GM19452 (cell line): Measurements from ENCODE around the gene PCSK7.
"Not testable (repeated sequence)": the region's sequence is repeated elsewhere in the genome, so short reads cannot be mapped to it uniquely, and the experiment has no call there.

Source experiments
- ATAC-seq: cut with Tn5 transposase; IDR thresholded peaks from one replicate; pipeline ENCODE4 v1.9.1; 2021; ENCODE audit not compliant: unreplicated experiment

Gene PCSK7, protein sequence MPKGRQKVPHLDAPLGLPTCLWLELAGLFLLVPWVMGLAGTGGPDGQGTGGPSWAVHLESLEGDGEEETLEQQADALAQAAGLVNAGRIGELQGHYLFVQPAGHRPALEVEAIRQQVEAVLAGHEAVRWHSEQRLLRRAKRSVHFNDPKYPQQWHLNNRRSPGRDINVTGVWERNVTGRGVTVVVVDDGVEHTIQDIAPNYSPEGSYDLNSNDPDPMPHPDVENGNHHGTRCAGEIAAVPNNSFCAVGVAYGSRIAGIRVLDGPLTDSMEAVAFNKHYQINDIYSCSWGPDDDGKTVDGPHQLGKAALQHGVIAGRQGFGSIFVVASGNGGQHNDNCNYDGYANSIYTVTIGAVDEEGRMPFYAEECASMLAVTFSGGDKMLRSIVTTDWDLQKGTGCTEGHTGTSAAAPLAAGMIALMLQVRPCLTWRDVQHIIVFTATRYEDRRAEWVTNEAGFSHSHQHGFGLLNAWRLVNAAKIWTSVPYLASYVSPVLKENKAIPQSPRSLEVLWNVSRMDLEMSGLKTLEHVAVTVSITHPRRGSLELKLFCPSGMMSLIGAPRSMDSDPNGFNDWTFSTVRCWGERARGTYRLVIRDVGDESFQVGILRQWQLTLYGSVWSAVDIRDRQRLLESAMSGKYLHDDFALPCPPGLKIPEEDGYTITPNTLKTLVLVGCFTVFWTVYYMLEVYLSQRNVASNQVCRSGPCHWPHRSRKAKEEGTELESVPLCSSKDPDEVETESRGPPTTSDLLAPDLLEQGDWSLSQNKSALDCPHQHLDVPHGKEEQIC

GRCh38 chr11:117231842-117232091 is at the start of gene PCSK7:
TSS of gene PCSK7 (minus strand) at chr11:117232073. CDS start at chr11:117229844, 2,229 bp downstream.
- ATAC-seq, result no peak

DNA sequence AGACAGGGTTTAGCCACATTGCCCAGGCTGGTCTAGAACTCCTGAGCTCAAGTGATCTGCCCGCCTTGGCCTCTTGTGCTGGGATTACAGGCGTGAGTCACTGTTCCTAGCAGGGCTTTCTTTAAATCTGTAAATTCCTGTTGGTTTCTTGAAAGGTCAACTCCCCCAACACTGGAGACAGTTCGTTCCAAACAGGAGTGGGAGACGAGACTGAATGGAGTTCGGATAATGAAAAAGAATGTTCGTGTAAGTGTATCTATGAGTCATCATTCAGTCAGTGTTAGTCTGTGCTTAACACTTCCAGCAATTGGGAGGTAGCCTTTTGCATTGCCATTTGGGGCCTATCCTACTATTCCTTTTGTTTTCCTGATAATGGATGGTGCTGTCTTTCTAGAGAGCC is 49.3 kb upstream of the PCSK7 start:
- ATAC-seq, result no peak

DNA sequence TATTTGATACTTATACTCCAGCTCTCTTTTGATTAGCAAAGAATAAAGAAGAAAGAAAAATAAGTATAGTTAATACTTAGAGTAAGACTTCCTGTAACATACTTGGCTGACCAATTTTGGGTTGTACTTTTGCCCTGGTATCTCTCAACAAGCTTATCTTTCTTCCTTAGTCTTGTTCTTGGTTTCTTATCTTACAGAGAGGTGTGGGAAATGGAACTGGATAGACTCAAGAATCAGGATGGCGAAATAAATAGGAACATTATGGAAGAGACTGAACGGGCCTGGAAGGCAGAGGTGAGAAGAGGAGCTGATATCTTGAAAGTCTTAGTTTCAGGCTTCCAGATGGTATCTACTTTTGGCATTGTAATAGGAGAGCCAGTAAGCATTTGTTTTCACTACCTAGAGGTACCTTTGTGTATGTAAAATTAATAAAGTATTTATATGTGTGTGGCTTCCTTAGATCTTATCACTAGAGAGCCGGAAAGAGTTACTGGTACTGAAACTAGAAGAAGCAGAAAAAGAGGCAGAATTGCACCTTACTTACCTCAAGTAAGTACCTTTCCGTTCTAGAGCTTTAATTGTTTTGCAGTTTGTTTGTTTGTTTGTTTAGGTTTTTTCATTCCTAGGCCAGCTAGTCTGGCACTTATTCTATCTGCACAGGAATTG is 48.0 kb upstream of the PCSK7 start:
- ATAC-seq, result no peak

- ATAC-seq, result no peak
Observed at GRCh38 chr11:117278347-117278746, 46.5 kb upstream of the PCSK7 start.

DNA sequence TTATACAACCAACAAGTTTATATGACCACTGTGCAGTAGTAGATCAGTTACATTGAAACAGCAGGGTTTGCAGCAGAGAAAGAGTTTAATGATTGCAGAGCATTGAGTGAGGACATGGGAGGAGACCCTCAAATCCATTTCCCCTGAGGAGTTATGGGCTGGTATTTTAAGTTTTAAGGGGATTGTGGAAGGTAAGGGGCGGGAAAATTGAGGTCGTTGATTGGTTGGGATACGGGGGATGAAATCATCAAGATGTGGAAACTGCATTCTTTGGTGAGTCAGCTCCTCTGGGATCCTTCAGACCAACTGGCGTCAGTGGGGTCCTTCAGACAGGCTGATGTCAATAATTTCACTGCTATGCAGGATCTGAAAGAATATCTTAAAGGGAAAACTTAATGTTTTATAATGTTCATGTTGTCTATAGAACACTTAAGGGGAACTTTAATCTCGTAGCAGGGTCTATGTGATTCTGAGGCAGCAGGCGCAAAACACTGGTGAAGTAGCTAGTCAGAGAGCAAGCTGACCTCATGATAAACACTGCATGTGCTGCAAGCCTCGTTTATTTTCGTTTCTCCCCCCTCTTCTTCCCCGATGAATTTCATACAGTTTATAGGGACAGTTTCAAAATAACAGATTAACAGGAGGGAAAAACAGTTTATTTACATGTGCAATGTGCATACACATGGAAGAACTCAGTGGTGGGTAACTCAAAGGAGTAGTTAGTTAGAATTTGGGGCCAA is 41.8 kb upstream of the PCSK7 start:
- no peak for ATAC-seq

GRCh38 chr11:117272175-117272574 is 40.3 kb upstream of the PCSK7 start:
- ATAC-seq, result not testable (repeated sequence)

DNA sequence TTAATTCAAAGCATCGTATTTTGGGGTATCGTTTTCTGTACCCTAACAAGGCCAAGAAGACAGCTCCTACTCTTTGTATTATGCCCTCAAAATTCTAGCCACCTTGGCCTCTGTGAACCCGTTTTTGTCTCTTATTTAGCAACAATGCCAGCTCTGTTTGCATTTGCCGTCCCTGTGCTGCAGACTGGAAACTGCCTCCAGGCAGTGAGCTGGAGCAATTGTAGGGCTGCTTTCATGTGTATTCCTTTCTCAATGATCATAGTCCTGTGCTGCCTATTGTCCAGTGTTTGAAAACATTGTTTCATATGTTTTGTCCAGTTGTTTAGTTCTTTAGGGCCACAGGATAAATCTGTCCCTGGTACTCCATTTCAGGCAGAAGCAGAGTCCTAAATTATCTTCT is 39.3 kb upstream of the PCSK7 start:
- ATAC-seq, result no peak

GRCh38 chr11:117269856-117270255 is 38.0 kb upstream of the PCSK7 start:
- ATAC-seq, result no peak

GRCh38 chr11:117265745-117266144 is 33.9 kb upstream of the PCSK7 start:
- ATAC-seq, result no peak

- ATAC-seq, result not testable (repeated sequence)
Observed at GRCh38 chr11:117264624-117265323, 32.9 kb upstream of the PCSK7 start.

GRCh38 chr11:117259417-117259816 is 27.5 kb upstream of the PCSK7 start:
- ATAC-seq, result no peak

GRCh38 chr11:117258576-117258975 is 26.7 kb upstream of the PCSK7 start:
- no peak for ATAC-seq

DNA sequence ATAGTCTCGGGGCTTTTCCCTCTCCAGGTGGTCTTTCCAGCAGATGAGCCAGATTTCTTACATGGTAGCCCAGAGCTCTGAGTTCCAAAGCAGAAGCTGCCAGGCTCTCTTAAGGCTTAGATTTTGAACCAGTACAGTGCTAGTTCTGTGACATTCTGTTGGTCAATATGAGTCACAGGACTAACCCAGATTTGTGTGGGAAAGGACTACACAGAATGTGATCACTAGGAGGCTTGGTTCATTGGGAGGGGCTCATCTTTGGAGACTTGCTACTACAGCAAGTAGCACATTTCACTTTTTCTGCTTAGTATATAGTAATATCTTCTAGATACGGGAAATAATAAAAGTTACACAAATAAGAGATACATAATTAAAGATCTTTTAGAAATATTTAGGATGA is 24.7 kb upstream of the PCSK7 start:
- ATAC-seq, result no peak

DNA sequence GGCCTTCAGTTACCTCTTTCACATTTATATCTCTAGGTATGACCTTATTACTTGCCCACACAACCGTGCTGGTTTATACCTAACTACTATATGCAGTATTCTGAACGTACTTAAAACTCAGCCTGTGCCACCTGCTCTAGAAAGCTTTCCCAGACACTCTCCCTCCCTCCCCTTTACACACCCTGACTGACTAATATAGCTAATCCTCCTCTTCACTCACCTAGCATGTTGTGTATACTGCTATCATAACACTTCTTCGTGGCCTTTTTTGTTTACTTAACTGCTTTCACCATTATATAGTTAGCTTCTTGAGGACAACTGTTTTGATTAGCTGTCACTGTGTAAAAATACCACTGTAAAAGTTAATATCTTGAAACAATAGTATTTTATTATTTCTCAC is 24.1 kb upstream of the PCSK7 start:
- no peak for ATAC-seq

GRCh38 chr11:117251506-117251905 is 19.6 kb upstream of the PCSK7 start:
- ATAC-seq, result no peak

DNA sequence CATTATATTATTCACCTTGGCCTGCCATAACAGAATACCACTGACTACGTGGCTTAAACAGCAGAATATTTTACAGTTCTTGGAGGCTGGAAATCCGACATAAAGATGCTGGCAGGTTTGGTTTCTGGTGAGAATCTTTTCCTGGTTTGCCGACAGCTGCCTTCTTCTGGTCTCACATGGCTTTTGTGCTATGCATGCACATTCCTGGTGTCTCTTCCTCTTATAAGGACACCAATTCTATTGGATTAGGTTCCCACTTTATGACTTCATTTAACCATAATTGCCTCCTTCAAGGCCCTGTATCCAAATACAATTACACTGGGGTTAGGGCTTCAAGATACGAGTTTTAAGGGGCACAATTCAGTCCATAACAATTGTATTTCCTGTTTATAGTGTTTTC is 17.7 kb upstream of the PCSK7 start:
- ATAC-seq, result no peak

DNA sequence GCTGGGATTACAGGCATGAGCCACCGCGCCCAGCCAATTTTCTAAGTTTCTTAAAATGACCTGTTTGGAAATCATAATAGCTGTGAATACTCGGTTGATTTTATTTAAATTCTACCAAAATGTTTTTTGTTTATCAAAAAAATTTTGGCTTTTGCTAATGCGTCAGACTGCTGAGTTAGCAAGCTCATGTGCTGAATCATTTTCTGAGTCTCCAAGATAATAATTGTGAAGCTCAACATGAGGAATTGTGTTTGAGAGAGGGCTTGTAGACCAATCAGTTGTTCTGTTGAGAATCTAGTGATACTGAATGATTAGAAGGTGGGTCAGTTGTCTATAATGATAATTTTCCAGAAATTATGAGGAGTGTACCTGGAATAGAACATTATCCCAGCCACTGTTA is 16.5 kb upstream of the PCSK7 start:
- no peak for ATAC-seq

- no peak for ATAC-seq
Observed at GRCh38 chr11:117239295-117239694, 7.4 kb upstream of the PCSK7 start.

DNA sequence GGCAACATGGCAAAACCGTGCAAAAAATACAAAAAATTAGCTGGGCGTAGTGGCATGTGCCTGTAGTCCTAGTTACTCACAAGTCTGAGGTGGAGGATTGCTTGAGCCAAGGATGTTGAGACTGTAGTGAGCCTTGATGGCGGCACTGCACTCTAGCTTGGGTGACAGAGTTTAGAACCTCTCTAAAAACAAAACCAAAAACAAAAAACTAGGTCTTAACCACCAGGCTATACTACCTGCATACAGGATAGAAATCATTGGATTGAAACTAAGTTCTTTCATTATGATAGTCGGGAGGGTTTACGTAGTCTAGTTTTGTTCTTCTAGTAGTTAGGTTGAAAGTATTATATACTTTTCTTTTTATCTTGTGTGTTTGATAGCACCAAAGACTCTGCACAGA is 6.3 kb upstream of the PCSK7 start:
- no peak for ATAC-seq

DNA sequence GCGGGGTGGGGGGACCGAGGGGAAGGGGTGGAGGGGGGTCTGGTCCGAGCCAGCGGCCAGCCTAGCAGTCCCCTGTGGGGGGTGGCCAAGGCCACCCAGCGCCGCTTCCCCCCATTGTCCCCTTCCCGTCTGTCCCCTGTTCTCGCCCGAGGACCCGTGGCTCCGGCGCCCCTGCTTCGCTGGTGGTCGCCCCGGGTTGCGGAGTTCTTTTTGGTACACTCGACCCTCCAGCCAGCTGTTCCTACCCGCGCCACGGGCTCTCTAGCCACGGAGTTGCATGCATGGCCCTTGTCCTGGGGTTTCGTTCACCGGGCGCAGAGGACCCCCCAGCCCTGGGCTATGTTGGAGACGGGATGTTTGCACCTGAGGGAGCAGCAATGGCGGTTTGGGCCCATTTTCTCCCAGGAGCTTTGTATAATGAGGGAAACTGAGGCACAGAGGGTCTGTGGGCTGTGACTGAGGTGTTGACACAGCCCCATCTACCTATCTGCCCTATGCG is 1.1 kb upstream of the PCSK7 start:
- no peak for ATAC-seq
